ENCODE measurements around the gene ELP4. TPM values are rescaled to one million over a fixed set of nuclear protein-coding genes. Genes with fewer than 3 reads are reported as not detected.

Gene ELP4
- total and polyA plus RNA-seq, 7 donors: 4.2 to 12.9 (median 8.2) TPM

DNA sequence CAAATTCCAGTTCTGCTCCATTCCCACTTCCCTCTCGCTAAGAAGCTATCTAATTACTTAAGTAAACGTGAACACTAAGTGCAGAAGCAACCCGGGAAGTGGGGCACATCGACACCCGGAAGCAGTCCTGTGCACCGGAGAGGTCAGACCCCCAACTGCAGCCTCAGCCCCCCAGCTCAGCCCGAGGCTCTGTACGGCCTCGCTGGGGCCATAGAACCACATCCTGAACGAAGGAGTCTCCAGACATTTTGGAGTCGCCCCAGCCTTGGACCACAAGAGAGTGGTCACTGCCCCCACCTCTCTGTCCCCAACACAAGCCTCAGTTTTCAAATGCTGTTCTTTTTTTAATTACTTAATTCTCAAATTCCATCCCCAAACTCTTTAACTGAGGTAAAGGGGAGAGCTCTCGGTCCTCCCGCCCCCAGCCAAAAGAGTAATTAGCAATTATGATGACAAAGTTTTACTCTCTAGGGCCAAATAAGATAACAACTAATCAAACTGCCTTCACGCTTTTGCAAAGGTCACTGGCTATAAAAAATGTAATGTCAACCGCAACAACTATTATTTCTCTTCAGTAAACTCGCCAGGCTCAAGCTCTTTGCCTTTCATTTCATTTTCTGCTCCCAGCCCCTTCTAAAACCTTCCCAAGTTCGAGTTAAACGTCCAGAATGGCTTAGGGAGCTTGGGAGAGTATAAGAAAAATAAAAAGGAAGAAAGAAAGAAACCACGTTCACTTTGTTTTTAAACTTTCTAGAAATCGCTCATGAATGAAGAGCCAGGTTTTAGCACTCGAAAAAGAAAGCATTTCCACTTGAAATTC is 299.4 kb downstream of the ELP4 start:
- ATAC-seq (no peak), DNase-seq (no peak)
- no peaks in the 10 kb centered on the region for H3K36me3 ChIP-seq (ENCODE audit: insufficient read depth in 1 of 2, low read depth in 1 of 2)
- 16 to 24% (median 20%) methylated on average over 21 of the region's 21 CpGs for WGBS, 3 donors
- intact Hi-C loops (cut with DNase I): loop anchor here in 1 of 2 donors (10.0 kb wide), 1 partner anchor 164 kb away; no protein-coding TSS in a partner anchor
- H3K4me3 ChIP-seq: no peak overlapping the region
- peaks cover 55% of the 10 kb centered on the region for H3K4me1 ChIP-seq
- H3K9me3 ChIP-seq: no peaks in the 10 kb centered on the region
- TF ChIP-seq, protein P1, sequence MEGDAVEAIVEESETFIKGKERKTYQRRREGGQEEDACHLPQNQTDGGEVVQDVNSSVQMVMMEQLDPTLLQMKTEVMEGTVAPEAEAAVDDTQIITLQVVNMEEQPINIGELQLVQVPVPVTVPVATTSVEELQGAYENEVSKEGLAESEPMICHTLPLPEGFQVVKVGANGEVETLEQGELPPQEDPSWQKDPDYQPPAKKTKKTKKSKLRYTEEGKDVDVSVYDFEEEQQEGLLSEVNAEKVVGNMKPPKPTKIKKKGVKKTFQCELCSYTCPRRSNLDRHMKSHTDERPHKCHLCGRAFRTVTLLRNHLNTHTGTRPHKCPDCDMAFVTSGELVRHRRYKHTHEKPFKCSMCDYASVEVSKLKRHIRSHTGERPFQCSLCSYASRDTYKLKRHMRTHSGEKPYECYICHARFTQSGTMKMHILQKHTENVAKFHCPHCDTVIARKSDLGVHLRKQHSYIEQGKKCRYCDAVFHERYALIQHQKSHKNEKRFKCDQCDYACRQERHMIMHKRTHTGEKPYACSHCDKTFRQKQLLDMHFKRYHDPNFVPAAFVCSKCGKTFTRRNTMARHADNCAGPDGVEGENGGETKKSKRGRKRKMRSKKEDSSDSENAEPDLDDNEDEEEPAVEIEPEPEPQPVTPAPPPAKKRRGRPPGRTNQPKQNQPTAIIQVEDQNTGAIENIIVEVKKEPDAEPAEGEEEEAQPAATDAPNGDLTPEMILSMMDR (IDR thresholded peaks at IDR 0.05): no peak
- H3K27me3 ChIP-seq (ENCODE audit: insufficient read depth in 3 of 3, low read length in 2 of 3): peaks cover 0 to 98% (median 72%) of the 10 kb centered on the region in 3 donors
- H3K27ac ChIP-seq: no peak overlapping the region

DNA sequence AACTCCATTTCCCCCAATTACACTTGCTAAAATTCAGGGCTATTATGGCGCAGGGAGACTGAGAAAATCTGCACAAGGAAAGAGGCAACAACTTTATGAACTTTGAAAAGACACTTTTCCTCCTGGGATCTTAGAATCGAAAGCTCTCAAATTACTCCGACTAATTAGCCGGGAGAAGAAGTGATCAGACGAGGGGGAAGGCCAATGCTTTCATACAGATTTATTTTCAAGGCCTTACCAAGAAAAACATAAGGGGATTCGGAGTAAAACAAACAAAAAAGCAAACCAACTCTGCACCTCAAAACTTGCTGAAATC is 299.9 kb downstream of the ELP4 start:
- Histone ChIP-seq H3K27me3 (ENCODE audit: insufficient read depth in 3 of 3, low read length in 2 of 3) (peaks cover 0 to 98% (median 72%) of the 10 kb centered on the region in 3 donors), H3K36me3 (ENCODE audit: insufficient read depth in 1 of 2, low read depth in 1 of 2) (no peaks in the 10 kb centered on the region), H3K4me3 (peak overlapping the region; percentile 65), H3K4me1 (peaks cover 55% of the 10 kb centered on the region), H3K27ac (no peak overlapping the region), H3K9me3 (no peaks in the 10 kb centered on the region)
- TF ChIP-seq, protein P1 (IDR thresholded peaks at IDR 0.05): no peak
- intact Hi-C loops (cut with DNase I): loop anchor here in 1 of 2 donors (10.0 kb wide), 1 partner anchor 165 kb away; no protein-coding TSS in a partner anchor
- 42 to 52% (median 46%) methylated on average over 6 of the region's 6 CpGs for WGBS, 3 donors
- no peak for DNase-seq
- no peak for ATAC-seq

DNA sequence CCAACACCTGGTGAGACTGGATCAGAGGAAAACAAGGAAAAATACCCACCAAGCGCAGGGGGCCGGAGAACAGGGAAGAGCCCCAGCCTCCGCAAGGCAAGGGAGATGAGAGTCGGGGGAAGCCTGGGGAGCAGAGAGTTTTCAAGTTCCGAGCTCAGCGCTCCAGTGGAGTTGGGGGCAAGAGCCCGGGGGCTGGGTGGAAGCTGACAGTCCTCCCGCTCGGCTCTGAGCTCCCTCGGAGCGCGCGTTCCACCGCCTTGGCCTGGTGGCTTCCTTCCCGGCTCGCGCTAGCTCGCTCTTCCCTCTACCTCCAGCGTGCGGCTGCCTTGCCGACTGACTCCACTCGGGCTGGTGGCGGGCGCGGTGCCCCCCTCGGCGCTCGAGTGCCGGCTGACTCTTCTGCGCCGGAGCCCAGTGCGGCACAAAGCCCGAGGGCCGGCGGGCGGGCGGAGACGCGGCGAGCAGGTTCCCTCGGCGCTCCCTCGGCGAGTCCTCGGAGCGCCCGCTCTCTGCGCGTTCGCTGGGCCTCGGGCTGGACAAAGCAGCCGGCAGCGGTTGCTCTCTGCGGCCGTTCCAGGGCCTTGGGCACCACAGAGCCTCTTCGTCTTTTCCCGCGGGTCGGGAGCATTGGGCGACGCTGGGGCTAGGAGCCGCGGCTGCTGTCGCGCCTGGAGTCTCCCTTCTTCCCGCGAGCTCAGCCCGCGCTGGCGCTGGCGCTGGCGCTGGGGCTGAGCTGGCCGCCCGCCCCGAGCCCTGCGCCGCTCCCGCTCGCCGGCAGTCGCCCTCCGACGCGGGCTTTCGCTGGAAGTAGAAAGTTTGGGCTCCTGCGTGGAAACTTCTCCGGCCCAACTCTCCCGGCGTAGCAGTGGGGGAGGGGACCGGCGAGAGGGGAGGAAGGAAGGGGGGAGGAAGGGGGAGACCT is 300.6 kb downstream of the ELP4 start:
- peak in 1 of 2 donors; percentile 60 for DNase-seq
- peak; percentile 31 to 64 (median 50) for ATAC-seq
- Histone ChIP-seq H3K9me3 (no peaks in the 10 kb centered on the region), H3K27ac (no peak overlapping the region), H3K4me3 (peak overlapping the region; percentile 65), H3K27me3 (ENCODE audit: insufficient read depth in 3 of 3, low read length in 2 of 3) (peaks cover 0 to 98% (median 72%) of the 10 kb centered on the region in 3 donors), H3K4me1 (peaks cover 48% of the 10 kb centered on the region), H3K36me3 (ENCODE audit: insufficient read depth in 1 of 2, low read depth in 1 of 2) (no peaks in the 10 kb centered on the region)
- 4 to 5% (median 4%) methylated on average over 55 to 91 of the region's 91 CpGs for WGBS, 3 donors
- intact Hi-C loops (cut with DNase I): loop anchor here in 1 of 2 donors (10.0 kb wide), 1 partner anchor 165 kb away; no protein-coding TSS in a partner anchor
- TF ChIP-seq, protein P1 (IDR thresholded peaks at IDR 0.05): no peak

DNA sequence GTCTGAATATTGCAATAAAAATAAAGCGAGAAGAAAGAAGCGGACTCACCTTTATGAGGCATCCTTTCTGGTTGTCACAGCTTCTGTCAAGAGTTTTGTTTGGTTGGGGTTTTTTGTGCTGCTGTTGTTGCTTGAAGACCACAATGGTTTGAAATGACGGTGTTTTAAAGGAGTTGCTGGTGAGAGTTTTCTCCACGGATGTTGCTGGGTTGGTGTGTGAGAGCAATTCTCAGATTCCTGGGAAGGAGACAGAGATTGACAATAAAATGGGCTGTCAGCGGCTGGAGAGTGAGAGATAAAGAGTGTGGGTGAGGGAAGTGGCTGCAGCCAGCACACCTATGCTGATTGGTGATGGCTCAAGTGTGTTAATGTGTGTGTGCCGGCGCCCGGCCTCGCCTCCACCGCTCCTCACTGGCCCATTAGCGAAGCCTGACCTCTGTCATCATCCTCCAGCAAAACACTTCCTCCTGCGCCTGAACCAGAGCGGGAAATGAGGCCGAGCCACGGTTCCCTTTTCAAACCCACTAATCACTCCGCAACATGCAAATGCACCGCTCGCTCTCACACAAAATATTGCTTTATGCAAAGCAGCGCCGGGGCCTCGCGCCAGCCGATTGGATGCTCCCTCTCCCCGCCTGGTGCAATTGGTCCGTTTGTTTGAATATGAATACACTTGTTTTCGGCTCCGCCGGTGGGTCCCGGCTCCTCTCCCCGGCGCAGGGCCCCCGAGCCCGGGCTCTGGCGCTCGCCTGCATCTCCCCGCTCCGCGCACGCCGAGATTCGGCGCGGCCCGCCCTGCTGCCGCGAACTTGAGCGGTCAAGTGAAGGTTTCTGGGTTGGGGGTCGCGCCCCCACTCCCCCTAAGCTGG is 301.4 kb downstream of the ELP4 start, which contains the start of gene PAX6:
Gene PAX6, minus strand, starts transcription at position 544 of the 869 bp plus-strand sequence. CDS start 4,911 bp downstream, outside the sequence.
- peak in 2 of 4 donors; percentile 22 to 34 for ATAC-seq
- intact Hi-C loops (cut with DNase I): no loop called here
- Histone ChIP-seq H3K4me1 (peaks cover 47% of the 10 kb centered on the region), H3K4me3 (peak within 1 kb of the TSS; percentile 65), H3K9me3 (no peaks in the 10 kb centered on the region), H3K27me3 (ENCODE audit: insufficient read depth in 3 of 3, low read length in 2 of 3) (peaks cover 0 to 98% (median 73%) of the 10 kb centered on the region in 3 donors), H3K36me3 (ENCODE audit: insufficient read depth in 1 of 2, low read depth in 1 of 2) (no peaks in the 10 kb centered on the region), H3K27ac (no peak within 1 kb of the TSS)
- DNase-seq: peak in 1 of 2 donors; percentile 50
- WGBS, 3 donors: 3% methylated on average over 47 to 49 of the region's 49 CpGs
- TF ChIP-seq, protein P1 (IDR thresholded peaks at IDR 0.05): no peak

Data from psoas muscle (tissue), 8 donors.